GM18519 (cell line): ENCODE results near the gene UBR3.
"Not testable (repeated sequence)": the region's sequence is repeated elsewhere in the genome, so short reads cannot be mapped to it uniquely, and the experiment has no call there.

Experiments used
- ATAC-seq: cut with Tn5 transposase; IDR thresholded peaks from one replicate; pipeline ENCODE4 v1.9.1; 2021; ENCODE audit warnings: mild to moderate bottlenecking, moderate library complexity; ENCODE audit not compliant: unreplicated experiment, low FRiP score

Gene UBR3

GRCh38 chr2:169827272-169828140, at the start of gene UBR3:
Gene UBR3, plus strand, starts transcription at chr2:169827454. Its CDS starts 54 bp downstream, at chr2:169827508.
- peak; percentile 67 for ATAC-seq

GRCh38 chr2:169778446-169778845, 48.8 kb upstream of the UBR3 start:
- ATAC-seq: no peak

GRCh38 chr2:169781249-169782013, 45.8 kb upstream of the UBR3 start:
- ATAC-seq: no peak

- ATAC-seq: no peak
These were observed 44.7 kb upstream of the UBR3 start for GRCh38 chr2:169782513-169782912.

GRCh38 chr2:169790581-169790980, 36.7 kb upstream of the UBR3 start:
- ATAC-seq: no peak

GRCh38 chr2:169795181-169795580, 32.1 kb upstream of the UBR3 start:
- ATAC-seq: no peak

GRCh38 chr2:169796441-169796840, 30.8 kb upstream of the UBR3 start:
- no peak for ATAC-seq

- no peak for ATAC-seq
These were observed 29.7 kb upstream of the UBR3 start for GRCh38 chr2:169797601-169798000.

- no peak for ATAC-seq
These were observed 28.9 kb upstream of the UBR3 start for GRCh38 chr2:169798397-169798717.

GRCh38 chr2:169798718-169799592, 28.3 kb upstream of the UBR3 start, which contains the start of gene SSB:
Gene SSB, plus strand, starts transcription at chr2:169798871. Its CDS starts 2,090 bp downstream, at chr2:169800961.
- ATAC-seq: peak; percentile 84

- ATAC-seq: no peak
These were observed 23.8 kb upstream of the UBR3 start for GRCh38 chr2:169803480-169803879.

GRCh38 chr2:169806586-169806985, 20.7 kb upstream of the UBR3 start:
- no peak for ATAC-seq

- ATAC-seq: no peak
These were observed 19.0 kb upstream of the UBR3 start for GRCh38 chr2:169808221-169808620.

- no peak for ATAC-seq
These were observed 11.4 kb upstream of the UBR3 start for GRCh38 chr2:169815849-169816248.

- not testable (repeated sequence) for ATAC-seq
These were observed 10.3 kb upstream of the UBR3 start for GRCh38 chr2:169816961-169817360.

- ATAC-seq: not testable (repeated sequence)
These were observed 9.9 kb upstream of the UBR3 start for GRCh38 chr2:169817369-169817768.

- no peak for ATAC-seq
These were observed 9.0 kb upstream of the UBR3 start for GRCh38 chr2:169818241-169818640.

GRCh38 chr2:169819106-169819505, 8.1 kb upstream of the UBR3 start:
- ATAC-seq: no peak

GRCh38 chr2:169820101-169820500, 7.2 kb upstream of the UBR3 start:
- ATAC-seq: not testable (repeated sequence)

GRCh38 chr2:169822036-169822435, 5.2 kb upstream of the UBR3 start:
- ATAC-seq: no peak
